ENCODE results near the gene GRM7. TPM values are rescaled to one million over a fixed set of nuclear protein-coding genes. Genes with fewer than 3 reads are reported as not detected.

The GRM7 gene
- total and polyA plus RNA-seq, 2 of the 4 experiments (the other 2 are of a cell fraction) = not detected

DNA sequence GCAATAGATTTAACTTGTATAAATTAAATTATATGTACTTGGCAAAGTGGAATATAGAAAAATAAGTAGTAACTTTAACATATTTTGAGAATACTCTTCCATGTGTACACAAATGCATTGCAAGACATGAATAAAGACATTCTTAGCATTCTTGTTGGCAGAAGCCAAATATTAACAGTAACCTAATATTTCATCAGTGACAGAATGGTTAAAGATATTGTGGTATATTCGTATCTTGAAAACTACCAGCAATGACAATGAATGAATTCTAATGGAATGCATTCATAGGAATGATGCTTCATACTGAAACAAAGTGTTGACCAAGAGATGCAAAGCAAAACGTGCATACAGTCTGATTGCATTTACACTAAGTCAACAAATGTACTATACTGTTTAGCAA is 524.7 kb downstream of the GRM7 start:
- H2AK5ac ChIP-seq (ENCODE audit: low read depth, low read length) = no peak overlapping the region
- no peak overlapping the region for H3K4ac ChIP-seq (ENCODE audit: low read depth, low read length)
- H3K27ac ChIP-seq (ENCODE audit: insufficient read depth, low read length) = no peak overlapping the region
- DNase-seq = no peak
- no CpG with 5 or more reads among the region's 2 CpGs for WGBS, 2 experiments (ENCODE audit: extremely low coverage in 2 of 2, insufficient read length in 1 of 2)
- no peak overlapping the region for H3K18ac ChIP-seq (ENCODE audit: low read depth, low read length)
- no peak overlapping the region for H2BK120ac ChIP-seq (ENCODE audit: low read depth, low read length)
- no peak overlapping the region for H2AK9ac ChIP-seq (replicated peaks; ENCODE audit: low read depth, low read length, poor library complexity)
- H2BK15ac ChIP-seq (ENCODE audit: low read depth, low read length) = no peak overlapping the region
- H4K8ac ChIP-seq (ENCODE audit: low read depth in 2 of 2, low read length in 2 of 2) = no peak overlapping the region
- H3K23ac ChIP-seq (ENCODE audit: low read depth, low read length) = no peak overlapping the region
- BruUV-seq (replicated peaks) = no TSS peak
- H3K79me1 ChIP-seq (ENCODE audit: low read depth in 1 of 2, low read length in 2 of 2) = no peaks in the 10 kb centered on the region
- no peak overlapping the region for H2BK5ac ChIP-seq (ENCODE audit: low read depth, low read length, poor library complexity, severe bottlenecking)
- no peaks in the 10 kb centered on the region for H3K9me3 ChIP-seq (ENCODE audit: control insufficient read depth, insufficient read depth, low read length)
- H3K56ac ChIP-seq (ENCODE audit: extremely low read depth, insufficient read depth, low read length) = no peak overlapping the region
- H4K20me1 ChIP-seq (ENCODE audit: insufficient read depth, low read length) = no peaks in the 10 kb centered on the region
- ChIA-PET CTCF (no interaction called here), POLR2A (ENCODE audit: unreplicated experiment) (no interaction called here)
- in situ Hi-C loops (cut with MboI; ENCODE audit: low sequenced_read_pairs) (no loop called here), dilution Hi-C loops (cut with HindIII; ENCODE audit: low sequenced_read_pairs, unreplicated experiment) (no loop called here), intact Hi-C loops (cut with micrococcal nuclease) (no loop called here)
- H3K14ac ChIP-seq (replicated peaks; ENCODE audit: low read depth, low read length) = no peak overlapping the region
- H4K91ac ChIP-seq (ENCODE audit: insufficient read depth, low read depth, low read length) = no peak overlapping the region
- H3K4me2 ChIP-seq (ENCODE audit: low read depth, low read length) = no peak overlapping the region
- H3K4me1 ChIP-seq (ENCODE audit: control insufficient read depth, insufficient read depth, low read length) = no peaks in the 10 kb centered on the region
- H2AFZ ChIP-seq (replicated peaks; ENCODE audit: low read length, poor library complexity) = no peak overlapping the region
- no peak overlapping the region for H3K4me3 ChIP-seq (ENCODE audit: insufficient read depth, low read depth, low read length)
- no peaks in the 10 kb centered on the region for H3K9me1 ChIP-seq (ENCODE audit: insufficient read depth, low read length)
- H3K9ac ChIP-seq (ENCODE audit: low read depth, low read length) = no peak overlapping the region
- ATAC-seq (ENCODE audit: low read depth) = no peak
- no peak overlapping the region for H2BK20ac ChIP-seq (ENCODE audit: low read depth, low read length)
- TF ChIP-seq CHD1 (IDR thresholded peaks at IDR 0.05; ENCODE audit: low read depth, low read length) = no peak
- TF ChIP-seq, protein P1, sequence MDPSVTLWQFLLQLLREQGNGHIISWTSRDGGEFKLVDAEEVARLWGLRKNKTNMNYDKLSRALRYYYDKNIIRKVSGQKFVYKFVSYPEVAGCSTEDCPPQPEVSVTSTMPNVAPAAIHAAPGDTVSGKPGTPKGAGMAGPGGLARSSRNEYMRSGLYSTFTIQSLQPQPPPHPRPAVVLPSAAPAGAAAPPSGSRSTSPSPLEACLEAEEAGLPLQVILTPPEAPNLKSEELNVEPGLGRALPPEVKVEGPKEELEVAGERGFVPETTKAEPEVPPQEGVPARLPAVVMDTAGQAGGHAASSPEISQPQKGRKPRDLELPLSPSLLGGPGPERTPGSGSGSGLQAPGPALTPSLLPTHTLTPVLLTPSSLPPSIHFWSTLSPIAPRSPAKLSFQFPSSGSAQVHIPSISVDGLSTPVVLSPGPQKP (IDR thresholded peaks at IDR 0.05; ENCODE audit: borderline replicate concordance, low read depth, low read length) = no peak
- TF ChIP-seq MXI1 (IDR thresholded peaks at IDR 0.05; ENCODE audit: borderline replicate concordance, low read depth, low read length) = no peak
- TF ChIP-seq RCOR1 (IDR thresholded peaks at IDR 0.05; ENCODE audit: insufficient replicate concordance, low read length) = no peak
- no peaks in the 10 kb centered on the region for H3K27me3 ChIP-seq (ENCODE audit: control insufficient read depth, insufficient read depth, low read length)
- H3K36me3 ChIP-seq (ENCODE audit: control insufficient read depth, insufficient read depth, low read length) = no peaks in the 10 kb centered on the region
- H4K5ac ChIP-seq (ENCODE audit: low read depth, low read length) = no peak overlapping the region

Measured in IMR-90 (cell line).